GM19043 (cell line): ENCODE data around the gene RGS12.

Experiments
- ATAC-seq: cut with Tn5 transposase; IDR thresholded peaks from one replicate; pipeline ENCODE4 v1.9.1; 2021; ENCODE audit warnings: low read depth; ENCODE audit not compliant: unreplicated experiment

The RGS12 gene

DNA sequence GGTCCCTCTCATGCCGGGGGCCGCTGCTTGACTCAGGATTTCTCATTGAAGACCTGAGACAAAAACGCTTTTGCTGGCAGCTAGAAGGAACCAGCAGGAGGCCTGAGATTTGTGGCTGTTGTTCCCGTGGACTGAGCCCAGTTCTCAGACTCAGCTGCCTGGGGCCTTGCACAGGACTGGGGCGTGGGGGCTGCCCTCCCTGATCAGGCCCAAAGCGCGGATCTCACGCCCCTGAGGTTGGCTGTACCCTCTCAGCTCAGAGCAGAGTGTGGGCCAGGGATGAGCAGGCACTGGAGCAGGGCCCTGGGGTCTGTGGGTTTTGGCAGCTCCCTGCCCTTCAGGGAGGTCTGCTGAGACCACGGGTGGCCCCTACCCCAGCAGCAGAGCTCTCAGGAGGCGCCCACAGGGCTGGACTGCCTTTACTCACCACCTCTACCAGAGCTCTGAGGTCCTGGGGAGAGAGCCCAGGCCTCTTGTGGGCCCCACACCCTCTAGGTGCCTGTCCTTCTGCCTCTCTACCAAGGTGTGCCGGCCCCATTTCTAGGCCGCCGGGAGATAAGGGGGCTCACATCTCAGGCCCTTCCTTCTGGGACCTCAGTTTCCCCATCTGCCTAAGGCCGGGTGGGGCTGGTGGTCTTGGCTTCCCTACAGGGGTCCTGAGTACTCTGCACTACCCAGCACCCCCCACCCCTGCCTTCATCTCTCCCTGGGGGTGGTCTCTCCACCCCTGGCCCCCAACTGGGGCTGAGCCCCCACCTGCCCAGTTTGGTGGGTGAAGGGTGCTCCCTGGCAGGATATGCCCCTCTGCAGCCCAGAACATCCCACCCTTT lies 38.3 kb upstream of the RGS12 start:
- no peak for ATAC-seq

DNA sequence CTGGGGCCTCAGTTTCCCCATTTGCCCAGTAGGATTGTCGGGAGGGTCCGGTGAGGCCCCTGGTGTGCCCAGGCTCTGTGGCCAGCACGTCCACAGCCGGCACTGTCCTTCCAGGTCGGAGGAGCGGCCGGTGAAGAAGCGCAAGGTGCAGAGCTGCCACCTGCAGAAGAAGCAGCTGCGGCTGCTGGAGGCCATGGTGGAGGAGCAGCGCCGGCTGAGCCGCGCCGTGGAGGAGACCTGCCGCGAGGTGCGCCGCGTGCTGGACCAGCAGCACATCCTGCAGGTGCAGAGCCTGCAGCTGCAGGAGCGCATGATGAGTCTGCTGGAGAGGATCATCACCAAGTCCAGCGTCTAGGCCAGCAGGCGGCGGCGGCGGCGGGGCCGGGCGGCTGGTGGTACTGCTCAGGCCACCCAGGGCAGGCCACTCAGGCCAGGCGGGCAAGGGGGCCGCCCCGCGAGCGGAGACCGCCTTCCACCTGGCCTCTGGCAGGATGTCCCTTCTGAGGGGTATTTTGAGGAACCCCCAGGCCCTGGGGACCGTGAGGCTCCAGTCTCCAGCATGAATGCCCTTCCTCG lies 37.1 kb upstream of the RGS12 start:
- ATAC-seq: no peak

DNA sequence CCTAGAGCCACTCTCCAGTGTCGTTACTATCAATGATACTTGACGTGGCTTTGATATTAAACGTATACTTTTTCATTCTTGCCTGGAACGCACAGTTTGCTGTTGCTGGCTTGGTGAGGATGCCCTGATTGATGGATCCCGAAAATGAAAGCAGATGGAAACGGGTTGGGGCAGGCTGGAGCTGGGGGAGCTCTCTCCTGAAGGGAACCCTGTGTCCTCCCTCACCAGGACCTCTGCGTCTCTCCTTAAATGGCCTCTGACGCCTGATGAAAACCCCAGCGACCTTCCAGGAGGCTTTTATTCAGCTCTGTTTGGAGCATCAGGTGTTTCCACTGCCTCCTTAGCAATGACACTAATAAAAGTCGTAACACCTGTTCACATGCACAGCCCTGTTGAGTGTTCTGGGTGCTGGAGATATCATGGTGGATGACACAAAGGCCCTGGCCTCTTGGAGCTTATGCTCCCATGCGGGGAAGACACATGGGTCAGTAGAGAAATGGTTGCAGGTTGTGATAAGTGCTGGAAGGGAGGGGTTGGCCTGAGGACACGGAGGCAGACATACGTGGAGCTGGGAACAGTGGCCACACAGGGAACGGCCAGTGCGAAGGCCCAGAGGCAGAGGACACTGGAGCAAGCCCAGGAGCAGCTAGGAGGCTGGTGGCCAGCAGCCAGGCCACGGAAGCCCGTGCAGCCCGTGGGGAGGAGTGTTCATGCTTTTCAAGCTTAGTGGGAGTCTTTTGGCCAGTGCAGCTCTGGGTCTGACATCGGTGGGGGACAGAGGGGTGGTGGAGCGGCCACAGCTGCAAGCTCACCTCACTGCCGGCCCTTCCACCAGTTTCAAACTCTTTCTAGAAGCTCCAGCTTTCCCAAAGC lies 36.4 kb upstream of the RGS12 start:
- no peak for ATAC-seq

DNA sequence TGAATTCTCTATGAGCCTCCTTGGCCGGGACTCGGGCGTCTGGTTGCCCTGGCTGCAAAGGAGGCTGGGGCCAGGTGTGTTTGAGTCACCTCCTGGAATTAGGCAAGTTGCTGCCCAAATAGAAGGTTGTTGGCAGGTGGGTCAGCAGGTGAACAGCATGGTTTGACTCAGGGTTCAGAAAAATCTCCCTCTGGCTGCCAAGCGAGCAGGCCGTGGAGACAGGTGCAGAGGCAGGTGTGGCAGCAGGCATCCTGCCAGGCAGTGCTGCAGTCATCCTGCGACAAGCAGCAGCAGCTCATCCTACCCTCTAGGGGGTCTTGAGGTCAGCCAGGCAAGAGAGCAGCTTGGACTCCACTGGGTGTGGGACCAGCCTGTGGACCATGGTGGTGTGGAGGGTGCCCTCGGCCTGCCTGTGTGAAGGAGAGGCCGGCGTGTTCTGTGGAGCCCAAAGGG lies 35.7 kb upstream of the RGS12 start:
- ATAC-seq: no peak

DNA sequence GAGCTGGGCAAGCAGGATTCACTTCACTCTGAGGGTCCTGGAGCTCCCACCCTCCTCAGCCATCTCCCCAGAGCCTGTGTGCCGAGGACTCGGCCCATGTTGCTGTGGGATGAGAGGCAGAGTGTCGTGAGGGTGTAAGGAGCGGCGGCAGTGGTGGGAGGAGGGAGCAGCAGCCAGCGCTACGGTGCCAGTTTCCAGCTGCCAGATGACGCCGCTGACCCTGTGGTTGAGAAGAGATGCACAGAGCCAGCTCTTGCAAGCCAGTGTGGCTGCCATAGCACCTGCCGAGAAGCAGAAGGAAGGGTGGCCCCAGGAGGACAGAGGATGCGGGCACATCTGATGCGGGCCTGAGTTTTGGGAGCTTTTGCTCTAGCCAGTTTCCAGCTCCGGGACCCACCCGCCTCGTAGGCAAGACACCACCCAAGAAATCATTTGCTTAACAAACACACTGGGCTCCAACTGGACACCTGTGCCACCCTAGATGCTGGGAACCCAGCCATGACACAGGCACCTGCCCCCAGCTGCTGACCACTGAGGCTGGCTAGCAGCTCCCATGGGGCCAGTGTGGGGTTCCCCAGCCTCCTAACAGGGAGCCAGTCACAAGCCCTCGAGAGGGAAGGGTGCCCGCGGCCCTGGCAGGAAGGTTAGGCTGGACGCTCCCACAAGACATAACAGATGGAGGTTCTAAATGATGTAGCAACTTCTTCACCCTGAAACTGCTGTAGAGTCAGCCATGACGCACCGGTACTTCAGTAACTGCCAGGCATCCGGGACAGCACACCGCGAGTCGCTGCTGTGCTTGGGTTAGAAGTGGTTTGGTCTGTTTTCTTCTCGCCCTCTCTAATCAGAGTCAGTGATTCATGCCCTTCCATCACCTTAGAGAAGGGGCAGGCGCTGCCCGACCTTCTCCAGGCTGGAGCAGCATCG lies 35.0 kb upstream of the RGS12 start:
- ATAC-seq: no peak

DNA sequence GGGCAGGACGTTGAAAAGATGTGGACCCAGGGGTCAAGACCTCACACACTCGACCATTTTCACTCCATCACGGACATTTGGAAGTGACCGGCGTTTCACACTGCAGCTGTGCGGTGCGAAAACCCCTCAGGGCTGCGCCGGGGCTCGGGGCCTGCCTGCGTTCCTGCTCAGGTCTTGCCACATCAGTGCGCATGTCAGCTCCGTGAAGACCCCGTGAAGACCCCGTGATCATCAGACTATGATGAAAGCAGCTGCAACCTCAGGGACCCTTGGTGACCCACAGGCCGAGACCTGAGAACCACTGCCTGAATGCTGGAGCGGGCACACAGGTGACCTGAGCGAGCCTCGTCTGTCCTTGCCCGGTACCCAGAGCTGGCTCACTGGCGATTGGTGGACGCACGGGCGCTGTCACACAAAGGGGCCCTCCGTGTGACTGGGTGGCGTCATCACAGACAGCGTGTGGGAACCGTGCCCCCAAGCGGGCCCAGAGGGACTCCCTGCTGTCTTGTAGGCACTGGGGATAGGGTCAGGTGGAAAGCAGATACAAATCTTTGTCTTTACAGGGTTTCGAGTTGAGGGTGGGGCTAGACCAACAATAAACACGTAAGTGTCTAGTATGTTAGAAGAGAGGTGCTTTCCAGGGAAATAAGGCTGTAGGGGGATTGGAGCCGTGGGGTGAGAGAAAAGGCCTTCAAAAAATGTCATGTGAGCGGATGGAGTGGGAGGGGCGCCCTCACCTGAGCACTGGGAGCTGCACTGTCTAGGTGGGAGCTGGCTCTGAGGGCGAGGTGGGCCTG lies 31.2 kb upstream of the RGS12 start:
- ATAC-seq: no peak

DNA sequence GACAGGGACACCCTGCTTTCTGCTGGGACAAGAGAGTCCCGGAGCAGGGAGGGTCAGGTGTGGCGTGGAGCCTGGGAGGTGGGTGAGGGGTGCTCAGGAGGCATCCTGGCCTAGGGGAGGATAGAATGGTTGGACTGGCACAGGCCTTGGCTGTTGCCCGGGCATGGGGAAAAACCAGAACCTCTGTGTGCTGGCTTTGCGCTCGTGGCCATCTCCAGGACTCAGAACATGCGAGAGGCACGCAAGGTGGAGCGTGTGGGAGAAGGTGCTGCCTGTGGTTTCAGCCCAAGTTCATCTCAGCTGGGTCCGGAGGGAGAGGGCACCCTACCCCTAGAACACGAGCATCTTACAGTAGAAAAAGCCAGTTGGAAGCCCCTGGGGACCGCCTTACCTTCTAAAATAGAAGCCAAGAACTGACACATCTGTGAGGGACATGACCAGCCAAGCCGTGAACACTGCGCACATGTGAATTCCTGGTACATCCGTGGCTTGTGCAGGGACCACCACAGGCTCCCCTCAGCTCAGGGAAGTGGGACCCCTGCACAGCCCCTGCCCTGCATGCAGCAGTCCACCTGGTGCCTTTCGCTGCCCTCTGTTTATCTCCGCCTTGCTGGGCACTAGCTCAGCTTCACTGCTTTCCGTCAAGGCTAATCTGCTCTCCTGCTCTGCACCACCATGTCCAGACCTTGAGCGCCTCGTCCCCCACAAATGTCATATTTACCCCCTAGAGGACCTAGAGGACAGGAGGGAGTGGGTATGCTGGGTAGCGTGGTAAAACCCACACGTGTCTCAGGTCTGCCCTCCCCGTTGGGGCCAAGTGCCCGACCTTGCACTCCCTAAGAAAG lies 30.4 kb upstream of the RGS12 start:
- ATAC-seq: no peak

DNA sequence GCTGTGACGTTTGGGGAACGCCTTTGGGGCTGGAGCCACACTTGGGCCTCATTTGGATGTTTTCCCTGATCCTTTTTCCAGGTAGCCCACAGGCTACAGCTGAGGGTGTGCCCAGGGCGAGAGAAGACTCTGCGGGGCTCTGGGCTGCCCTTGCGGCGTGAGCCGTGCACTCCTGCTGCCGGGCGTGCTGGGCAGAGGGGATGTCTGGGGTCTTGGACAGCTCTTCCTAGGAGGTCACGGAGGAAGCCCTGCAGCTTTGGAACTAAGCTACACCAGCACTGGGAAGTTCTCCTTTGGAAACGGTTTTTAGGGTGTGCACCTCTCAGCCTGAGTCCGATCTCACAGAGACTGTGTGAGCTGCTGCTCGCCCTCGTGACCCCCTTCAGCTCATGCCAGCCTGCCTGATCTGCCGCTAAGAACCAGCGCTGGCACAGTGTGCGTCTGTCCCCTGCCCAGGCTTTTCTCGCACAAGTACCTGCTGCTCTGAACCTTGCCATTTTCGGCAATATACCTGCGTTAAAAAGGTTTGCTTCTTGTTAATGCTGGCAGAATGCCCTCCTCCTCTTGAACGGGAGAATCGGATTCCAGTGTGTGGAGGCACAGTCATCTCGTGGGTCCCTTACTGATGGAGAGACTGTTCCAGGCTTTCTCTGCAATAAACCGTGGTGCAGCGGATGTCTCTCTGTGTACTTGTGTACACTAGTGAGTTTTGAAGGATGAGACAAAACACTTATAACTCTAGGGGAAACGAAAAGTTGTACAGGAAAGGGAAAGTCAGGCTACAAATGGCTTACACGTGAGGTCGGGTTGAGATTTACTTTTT lies 29.6 kb upstream of the RGS12 start:
- no peak for ATAC-seq

DNA sequence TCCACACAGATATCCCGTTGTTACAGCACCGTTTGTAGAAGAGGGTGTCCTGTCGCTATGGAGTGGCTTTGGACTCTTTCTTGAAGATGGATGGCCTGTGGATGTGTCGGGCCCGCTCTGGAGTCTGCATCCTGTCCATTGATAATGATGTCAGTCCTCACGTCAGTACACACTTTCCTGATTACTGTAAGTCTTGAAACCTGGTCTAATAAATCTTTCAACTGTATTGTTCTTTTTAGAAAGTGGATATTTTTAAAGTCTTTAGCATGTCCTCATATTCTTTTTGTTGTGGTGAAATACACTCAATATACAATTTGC lies 29.0 kb upstream of the RGS12 start:
- no peak for ATAC-seq

DNA sequence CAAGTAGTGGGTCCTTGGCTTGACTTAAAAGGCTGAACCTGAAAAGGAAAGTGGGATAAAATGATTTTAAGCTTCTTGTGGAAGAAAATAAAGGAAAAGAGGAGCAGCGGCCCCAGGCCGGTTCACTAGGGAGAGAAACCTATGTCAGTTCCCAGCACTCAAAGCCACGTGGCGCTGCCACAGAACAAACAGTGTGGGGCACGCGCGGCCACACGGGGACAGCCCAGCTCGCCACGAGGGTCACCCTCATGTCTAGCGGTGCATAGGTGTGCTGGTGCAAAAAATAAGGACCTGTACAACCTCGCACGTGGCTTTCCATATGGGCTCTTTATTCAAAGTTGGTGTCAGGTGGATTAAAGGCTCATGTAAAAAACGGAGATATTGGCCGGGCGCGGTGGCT lies 26.7 kb upstream of the RGS12 start:
- no peak for ATAC-seq

DNA sequence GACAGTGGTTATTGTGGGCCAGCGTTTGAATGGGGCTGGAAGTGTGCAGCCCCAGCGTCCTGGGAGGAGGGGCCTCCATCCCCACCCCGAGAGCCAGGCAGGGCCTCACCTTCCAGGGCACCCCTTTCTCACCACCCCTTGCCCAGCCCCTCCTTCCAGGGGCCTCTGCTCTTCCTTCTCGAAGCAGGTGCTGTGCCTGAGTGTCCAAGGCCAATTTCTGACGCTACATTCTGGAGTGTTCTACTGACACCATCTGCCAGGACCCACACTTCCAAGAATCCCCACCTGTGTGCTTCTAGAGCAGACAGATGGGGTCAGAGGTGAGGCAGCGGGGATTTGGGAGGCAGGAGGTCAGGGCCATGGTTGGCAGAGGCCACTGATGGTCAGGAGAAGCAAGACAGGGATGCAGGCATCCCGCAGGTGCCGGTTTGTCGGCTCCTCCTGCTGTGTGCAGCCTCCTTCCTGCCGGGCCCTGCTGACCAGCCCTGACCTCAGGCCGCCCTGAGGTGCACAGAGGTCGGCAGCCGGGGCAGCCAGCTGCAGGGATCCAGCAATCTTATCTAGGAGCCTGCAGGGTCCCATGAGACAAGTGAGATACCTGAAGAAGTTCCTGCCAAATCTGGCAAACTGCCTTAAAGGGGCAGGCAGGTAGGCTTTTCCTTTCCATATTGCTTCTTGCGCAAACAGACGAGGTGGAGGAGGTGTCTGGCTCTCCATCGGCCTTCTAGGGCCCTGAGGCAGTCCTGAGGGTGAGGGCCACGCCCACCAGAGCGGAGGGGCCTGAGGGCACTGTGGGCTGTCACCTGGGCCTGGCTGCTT lies 25.0 kb upstream of the RGS12 start:
- no peak for ATAC-seq

DNA sequence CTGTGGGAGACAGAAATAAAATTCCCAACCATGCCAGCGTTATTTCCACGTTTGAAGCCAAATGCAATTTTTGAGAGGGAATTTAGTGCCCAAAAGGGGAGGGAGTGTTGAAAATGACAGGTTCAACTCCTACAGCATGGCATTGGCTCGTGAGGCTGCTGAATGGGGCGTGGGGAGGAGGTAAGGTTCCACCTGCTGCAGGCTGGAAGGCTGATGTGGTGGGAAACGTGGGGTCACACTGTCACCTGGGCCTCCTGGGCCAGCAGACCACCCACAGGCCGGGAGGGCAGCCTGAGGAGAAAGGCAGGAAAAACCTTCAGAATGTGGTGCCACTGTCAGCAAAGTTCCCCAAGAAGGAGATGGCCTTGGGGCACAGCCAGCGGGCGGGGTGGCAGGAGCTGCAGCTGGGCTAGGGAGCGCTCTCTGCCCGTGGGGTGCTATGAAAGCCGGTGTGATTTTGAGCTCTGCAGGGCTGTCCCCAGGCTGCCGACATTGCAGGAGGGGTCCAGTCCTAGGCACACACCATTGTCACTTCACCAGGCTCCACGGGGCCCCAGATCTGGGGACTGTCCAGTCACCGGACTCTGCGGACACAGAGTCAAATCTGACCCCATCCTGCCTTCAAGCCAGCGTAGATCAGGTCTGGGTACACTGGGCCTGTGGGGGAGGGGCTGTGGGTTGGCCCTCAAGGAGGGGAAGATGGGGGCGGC lies 24.3 kb upstream of the RGS12 start:
- ATAC-seq: no peak

DNA sequence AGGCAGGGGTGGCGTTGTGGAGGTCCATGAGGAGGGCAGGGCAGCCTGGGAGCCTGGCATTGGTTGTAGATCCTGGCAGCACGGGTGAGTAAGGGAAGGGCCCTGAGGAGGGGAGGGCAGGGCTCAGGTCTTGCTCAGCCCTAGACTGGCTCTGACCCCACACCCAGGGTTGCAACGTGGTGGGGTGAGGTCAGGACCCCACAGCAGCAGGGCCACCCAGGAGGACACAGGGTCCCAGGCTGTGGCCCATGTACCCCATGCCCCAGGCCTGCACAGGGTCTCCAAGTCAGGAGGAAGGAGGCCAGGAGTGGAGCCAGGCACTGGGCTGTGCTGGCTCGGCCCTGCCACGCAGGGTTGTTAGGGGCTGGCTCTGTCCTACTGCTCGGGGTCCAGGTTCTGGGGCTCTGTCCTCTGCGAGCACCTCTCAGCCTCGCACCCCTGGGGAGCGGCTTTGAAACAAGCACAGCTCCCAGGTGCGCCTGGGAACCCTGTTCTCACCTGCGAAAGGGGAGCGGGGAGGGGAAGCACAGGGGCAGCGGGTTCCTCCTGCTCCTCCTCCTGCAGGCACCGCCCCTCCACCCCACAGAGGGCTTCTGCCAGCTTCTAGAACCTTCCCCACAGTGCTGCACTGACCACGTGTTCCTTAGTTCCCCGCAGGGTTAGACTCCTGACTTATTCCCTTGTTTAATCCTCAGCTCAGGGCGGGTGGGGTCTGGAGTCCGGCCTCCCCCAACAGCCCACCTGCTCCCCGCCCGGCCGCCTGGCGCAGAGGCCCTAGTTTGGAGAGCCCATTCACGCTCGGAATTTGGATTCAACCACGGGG lies 23.5 kb upstream of the RGS12 start:
- no peak for ATAC-seq

DNA sequence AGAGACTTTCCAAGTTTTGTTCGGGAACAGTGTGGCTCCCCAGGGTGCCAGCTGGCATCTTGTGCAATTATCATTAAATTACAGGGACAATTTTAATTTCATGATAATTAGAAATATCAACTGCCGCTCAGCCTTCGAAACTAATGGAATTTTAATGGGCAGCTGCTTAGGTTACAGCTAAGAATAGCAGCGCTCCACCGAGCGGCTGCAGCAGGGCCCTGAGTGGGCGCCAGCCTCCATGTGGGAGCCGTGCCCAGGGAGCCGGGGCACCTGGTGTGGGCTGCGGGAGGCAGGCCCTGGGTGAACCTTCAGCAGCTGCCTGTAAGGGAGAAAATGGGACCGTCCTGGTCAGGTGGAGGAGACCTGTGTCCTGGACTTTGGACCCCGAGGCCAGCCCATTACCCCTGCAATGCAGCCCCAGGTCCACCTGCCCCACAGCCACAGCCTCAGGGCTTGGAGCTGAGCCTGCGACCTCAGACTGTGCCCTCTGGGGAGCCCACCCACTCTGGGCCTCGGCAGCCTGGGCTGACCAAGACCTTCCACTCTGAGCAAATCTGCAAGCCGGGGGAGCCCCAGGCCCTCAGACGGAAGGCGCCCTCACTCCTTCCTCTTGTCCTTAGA lies 22.7 kb upstream of the RGS12 start:
- ATAC-seq: no peak

DNA sequence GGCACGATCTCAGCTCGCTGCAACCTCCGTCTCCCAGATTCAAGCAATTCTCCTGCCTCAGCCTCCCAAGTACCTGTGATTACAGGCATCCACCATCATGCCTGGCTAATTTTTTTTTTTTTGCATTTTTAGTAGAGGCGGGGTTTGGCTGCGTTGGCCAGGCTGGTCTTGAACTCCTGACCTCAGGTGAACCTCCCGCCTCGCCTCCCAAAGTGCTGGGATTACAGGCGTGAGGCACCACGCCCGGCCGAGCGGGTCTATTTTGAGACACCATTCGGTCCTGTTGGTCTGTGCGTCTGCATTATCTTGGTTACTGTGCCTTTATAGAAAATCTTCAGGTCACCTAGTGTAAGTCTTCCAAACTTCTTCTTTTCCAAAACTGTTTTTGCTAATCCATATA lies 21.7 kb upstream of the RGS12 start:
- no peak for ATAC-seq
